SK-N-SH (cell line): Measurements from ENCODE around the gene SLC13A4. TPM values are rescaled to one million over a fixed set of nuclear protein-coding genes. Genes with fewer than 3 reads are reported as not detected.
A peak's percentile ranks its signal among the peaks of the same experiment; 100 is the strongest.

ENCODE experiments used
- CTCF ChIA-PET: fragments of 300-600, 350-600 bp; formaldehyde crosslinking; extraction: SDS; loops from one replicate; lab custom pipeline; 2021; lab: Yijun Ruan, JAX
- POLR2A ChIA-PET: fragments of 350-600 bp; sonication (Branson Sonifier 250); formaldehyde crosslinking; extraction: SDS; loops from one replicate; lab custom pipeline; 2020; ENCODE audit warnings: antibody characterized with exemption, inconsistent platforms; lab: Yijun Ruan, JAX
- DNase-seq: peaks from one replicate; pipeline ENCODE4 v3.0.0; 2012
- H2AFZ ChIP-seq: fragments of 200-600 bp; sonication (generic); 2 replicates; pipeline ENCODE4 v1.8.1; 2016; ENCODE audit warnings: antibody characterized with exemption, mild to moderate bottlenecking, low read depth
- H3F3A ChIP-seq: fragments of 200-600 bp; sonication (generic); replicated peaks from 2 replicates; pipeline ENCODE3; 2016; ENCODE audit warnings: antibody characterized with exemption, mild to moderate bottlenecking; ENCODE audit not compliant: insufficient read depth
- H3K27ac ChIP-seq, 2 experiments: fragments of 200-500 bp in 1 of 2; fragments of 200-600 bp in 1 of 2; sonication (Bioruptor generic) in 1 of 2; sonication (generic), shearing (Covaris generic) in 1 of 2; 2 replicates each; pipeline versions ENCODE4 v1.5.1 to v1.6.1; 2014 to 2016; ENCODE audit warnings: low read depth in 2 of 2, inconsistent platforms in 1 of 2, low read length in 1 of 2, mild to moderate bottlenecking in 1 of 2, mixed read lengths in 1 of 2
- H3K27me3 ChIP-seq: fragments of 200-600 bp; sonication (generic), shearing (Covaris generic); 2 replicates; pipeline ENCODE4 v1.6.1; 2016; ENCODE audit warnings: mixed run types; ENCODE audit not compliant: insufficient read depth
- H3K36me3 ChIP-seq, 2 experiments: fragments of 200-500 bp in 1 of 2; fragments of 200-600 bp in 1 of 2; sonication (Bioruptor generic) in 1 of 2; sonication (generic) in 1 of 2; replicated peaks in 1 of 2; 2 replicates each; pipeline versions ENCODE3 to v1.5.1; 2014 to 2016; ENCODE audit warnings: low read length in 1 of 2, mild to moderate bottlenecking in 1 of 2; ENCODE audit not compliant: insufficient read depth in 2 of 2, control insufficient read depth in 1 of 2
- H3K4me1 ChIP-seq, 2 experiments: fragments of 200-500 bp in 1 of 2; fragments of 200-600 bp in 1 of 2; sonication (Bioruptor generic) in 1 of 2; sonication (generic), shearing (Covaris generic) in 1 of 2; 2 replicates each; pipeline versions ENCODE4 v1.5.1 to v1.6.1; 2014 to 2016; ENCODE audit warnings: low read depth in 1 of 2, low read length in 1 of 2, mixed run types in 1 of 2; ENCODE audit not compliant: insufficient read depth in 2 of 2, control insufficient read depth in 1 of 2
- H3K4me2 ChIP-seq: fragments of 200-600 bp; sonication (generic), shearing (Covaris generic); 2 replicates; pipeline ENCODE4 v1.6.1; 2017; ENCODE audit warnings: mixed run types
- H3K4me3 ChIP-seq, 2 experiments: fragments of 200-500 bp in 1 of 2; fragments of 200-600 bp in 1 of 2; sonication (Bioruptor generic) in 1 of 2; sonication (generic), shearing (Covaris generic) in 1 of 2; 2 replicates each; pipeline versions ENCODE4 v1.5.1 to v1.8.1; 2014 to 2016; ENCODE audit warnings: low read depth in 2 of 2, inconsistent platforms in 1 of 2, low read length in 1 of 2, mild to moderate bottlenecking in 1 of 2, mixed read lengths in 1 of 2, moderate library complexity in 1 of 2
- H3K79me2 ChIP-seq: fragments of 200-600 bp; sonication (generic); 2 replicates; pipeline ENCODE4 v1.8.1; 2017; ENCODE audit warnings: mild to moderate bottlenecking; ENCODE audit not compliant: insufficient read depth
- H3K9ac ChIP-seq: fragments of 200-600 bp; sonication (generic); 2 replicates; pipeline ENCODE4 v1.6.1; 2017; ENCODE audit warnings: mixed run types
- H3K9me2 ChIP-seq: fragments of 200-600 bp; sonication (generic); 2 replicates; pipeline ENCODE4 v1.6.1; 2017; ENCODE audit warnings: mixed run types
- H3K9me3 ChIP-seq: fragments of 200-600 bp; sonication (generic); 2 replicates; pipeline ENCODE4 v1.6.1; 2017; ENCODE audit warnings: mixed run types, mild to moderate bottlenecking, moderate library complexity
- H4K20me1 ChIP-seq: fragments of 200-600 bp; sonication (generic); 2 replicates; pipeline ENCODE4 v1.6.1; 2017; ENCODE audit warnings: mild to moderate bottlenecking, mixed run types; ENCODE audit not compliant: insufficient read depth
- CHD2 ChIP-seq: fragments of 150-350 bp; IDR thresholded peaks from 2 replicates; pipeline ENCODE4 v1.6.1; 2018; ENCODE audit warnings: low read length; ENCODE audit not compliant: partially characterized antibody
- CTCF ChIP-seq: fragments of 200-600 bp; sonication (generic); IDR thresholded peaks from 2 replicates; pipeline ENCODE4 v1.6.1; 2017; ENCODE audit warnings: antibody characterized with exemption, mild to moderate bottlenecking, moderate library complexity
- ELF1 ChIP-seq: IDR thresholded peaks from 2 replicates; pipeline ENCODE4 v1.4.0; 2012
- EP300 ChIP-seq, 2 experiments: IDR thresholded peaks; 2 replicates each; pipeline versions ENCODE4 v1.4.0 to v1.6.1; 2012; ENCODE audit warnings: borderline replicate concordance in 1 of 2, low read depth in 1 of 2, low read length in 1 of 2
- EZH2phosphoT487 ChIP-seq: fragments of 200-600 bp; sonication (generic); IDR thresholded peaks from 2 replicates; pipeline ENCODE4 v1.6.1; 2017; ENCODE audit warnings: low read depth, mixed run types, mild to moderate bottlenecking, antibody characterized with exemption, moderate library complexity, borderline replicate concordance
- GATA2 ChIP-seq: sonication (generic); formaldehyde crosslinking; IDR thresholded peaks from 2 replicates; pipeline ENCODE4 v1.5.0; 2020; ENCODE audit warnings: mild to moderate bottlenecking, missing genetic modification reagents
- IRF3 ChIP-seq: fragments of 150-350 bp; IDR thresholded peaks from 2 replicates; pipeline ENCODE4 v1.6.1; 2016; ENCODE audit warnings: mild to moderate bottlenecking, low read depth, low read length
- MAX ChIP-seq: IDR thresholded peaks from 2 replicates; pipeline ENCODE4 v1.4.0; 2012; ENCODE audit warnings: low read depth
- MXI1 ChIP-seq: IDR thresholded peaks from 2 replicates; pipeline ENCODE4 v1.6.1; 2012; ENCODE audit warnings: mild to moderate bottlenecking, low read depth, low read length, improper control_type of control experiment
- NRF1 ChIP-seq: IDR thresholded peaks from 2 replicates; pipeline ENCODE4 v1.6.1; 2012; ENCODE audit warnings: low read depth, mild to moderate bottlenecking, low read length
- POLR2AphosphoS5 ChIP-seq: IDR thresholded peaks from 2 replicates; pipeline ENCODE4 v1.6.1; 2012; ENCODE audit warnings: low read depth, low read length
- RAD21 ChIP-seq: IDR thresholded peaks from 2 replicates; pipeline ENCODE4 v1.6.1; 2012; ENCODE audit warnings: mild to moderate bottlenecking, low read length
- RCOR1 ChIP-seq: fragments of 150-350 bp; IDR thresholded peaks from 2 replicates; pipeline ENCODE4 v1.6.1; 2017; ENCODE audit warnings: antibody characterized with exemption, low read length
- RFX5 ChIP-seq: IDR thresholded peaks from 2 replicates; pipeline ENCODE4 v1.6.1; 2012; ENCODE audit warnings: mild to moderate bottlenecking, improper control_type of control experiment, low read length
- RXRA ChIP-seq: IDR thresholded peaks from 2 replicates; pipeline ENCODE4 v1.4.0; 2012; ENCODE audit warnings: low read depth, mild to moderate bottlenecking, borderline replicate concordance
- SIN3A ChIP-seq: IDR thresholded peaks from 2 replicates; pipeline ENCODE4 v1.6.1; 2012; ENCODE audit warnings: low read depth, mild to moderate bottlenecking, low read length, moderate library complexity, borderline replicate concordance
- USF1 ChIP-seq: IDR thresholded peaks from 2 replicates; pipeline ENCODE4 v1.4.0; 2012; ENCODE audit warnings: low read depth, borderline replicate concordance
- YY1 ChIP-seq: IDR thresholded peaks from 2 replicates; pipeline ENCODE4 v1.4.0; 2012; ENCODE audit warnings: low read depth, mild to moderate bottlenecking
- WGBS: methylation state at CpG from one replicate; pipeline ENCODE4 v1.1.6; 2017; ENCODE audit warnings: low lambda C conversion rate; 5-methylcytosine and 5-hydroxymethylcytosine counted together
- polyA plus RNA-seq, 3 experiments: library from polyadenylated mRNA; depleted of rRNA; stranded (reverse); fragments of >200 nt; gene quantifications; 2 replicates each; pipeline ENCODE4 v1.2.3, GENCODE V29; 2012

SLC13A4 gene
- polyA plus RNA-seq, 1 of the 3 experiments (the other 2 are of a cell fraction) = 0.30 TPM

GRCh38 chr7:135658564-135658963 lies 69.4 kb downstream of the SLC13A4 start:
- no peaks in the 10 kb centered on the region for H3K36me3 ChIP-seq
- H3K4me3 ChIP-seq = no peak overlapping the region
- no peaks in the 10 kb centered on the region for H4K20me1 ChIP-seq
- WGBS = 82% methylated on average over 5 of the region's 5 CpGs
- ChIA-PET CTCF (interaction anchor here (0.6 to 12.8 kb wide), 4 partner anchors 13 to 384 kb away, joined by 3 to 154 read pairs (median 8); no protein-coding TSS in a partner anchor), POLR2A (no interaction called here)
- no peak overlapping the region for H3K27ac ChIP-seq
- no peaks in the 10 kb centered on the region for H3K27me3 ChIP-seq
- H2AFZ ChIP-seq = no peak overlapping the region
- H3K79me2 ChIP-seq = peaks cover 12% of the 10 kb centered on the region
- H3K9me3 ChIP-seq = no peaks in the 10 kb centered on the region
- H3K4me1 ChIP-seq = peaks cover 4 to 8% of the 10 kb centered on the region in 2 experiments; a peak in 1 of 4 replicates
- DNase-seq = no peak
- H3F3A ChIP-seq = peaks cover 29% of the 10 kb centered on the region
- no peak overlapping the region for H3K4me2 ChIP-seq
- no peak overlapping the region for H3K9ac ChIP-seq
- H3K9me2 ChIP-seq = no peaks in the 10 kb centered on the region
- TF ChIP-seq POLR2AphosphoS5 (no peak), NRF1 (no peak), CTCF (no peak)
- TF ChIP-seq, all 33 proteins: peak for 0

GRCh38 chr7:135653340-135654080 lies 74.5 kb downstream of the SLC13A4 start:
- no peaks in the 10 kb centered on the region for H3K9me3 ChIP-seq
- no peak overlapping the region for H2AFZ ChIP-seq
- no peaks in the 10 kb centered on the region for H3K27me3 ChIP-seq
- whole genome bisulfite sequencing = 98% methylated on average over 12 of the region's 12 CpGs
- peaks cover 14% of the 10 kb centered on the region for H3F3A ChIP-seq
- ChIA-PET CTCF (interaction anchor here (0.7 to 1.8 kb wide), 5 partner anchors 9 to 379 kb away, joined by 3 to 10 read pairs (median 5); partner anchors contain the start of gene STMP1), POLR2A (no interaction called here)
- H3K4me3 ChIP-seq = no peak overlapping the region
- H3K79me2 ChIP-seq = no peaks in the 10 kb centered on the region
- TF ChIP-seq ELF1 = no peak
- no peak for TF ChIP-seq RAD21
- no peak for TF ChIP-seq MAX
- no peak for TF ChIP-seq POLR2AphosphoS5
- no peak for TF ChIP-seq GATA2
- TF ChIP-seq USF1 = no peak
- no peak for TF ChIP-seq IRF3
- TF ChIP-seq EP300 (IDR thresholded peaks at IDR 0.05; ENCODE audit: borderline replicate concordance in 1 of 2, low read depth in 1 of 2, low read length in 1 of 2) = no peak
- TF ChIP-seq MXI1 = no peak
- TF ChIP-seq RFX5 = no peak
- no peak for TF ChIP-seq NRF1
- TF ChIP-seq RCOR1 = no peak
- no peak for TF ChIP-seq RXRA
- TF ChIP-seq YY1 = no peak
- TF ChIP-seq SIN3A = no peak
- TF ChIP-seq CHD2 = no peak
- no peak for TF ChIP-seq EZH2phosphoT487
- no peaks in the 10 kb centered on the region for H4K20me1 ChIP-seq
- H3K4me2 ChIP-seq = no peak overlapping the region
- no peak overlapping the region for H3K27ac ChIP-seq
- peak; percentile 22 for DNase-seq
- no peak overlapping the region for H3K9ac ChIP-seq
- no peaks in the 10 kb centered on the region for H3K9me2 ChIP-seq
- peaks cover 11 to 15% of the 10 kb centered on the region in 2 experiments for H3K36me3 ChIP-seq
- peaks cover 0 to 3% of the 10 kb centered on the region in 2 experiments; a peak in 1 of 4 replicates for H3K4me1 ChIP-seq
